Measurements from ENCODE around the gene AEN.

AEN gene

GRCh38 chr15:88621789-88622604 is 857 bp downstream of the AEN start:
- H3K9me3 ChIP-seq (ENCODE audit: severe bottlenecking), result no peaks in the 10 kb centered on the region
- H3K36me3 ChIP-seq, result peaks cover 66% of the 10 kb centered on the region
- TF ChIP-seq CTCF (IDR thresholded peaks at IDR 0.05; ENCODE audit: low read depth, low read length), result no peak
- no peaks in the 10 kb centered on the region for H3K27me3 ChIP-seq (ENCODE audit: insufficient read depth, low read depth, severe bottlenecking)
- H3K4me3 ChIP-seq (ENCODE audit: low read depth, low read length), result peak overlapping the region; percentile 88
- no peak for DNase-seq
- H3K27ac ChIP-seq, result peak overlapping the region; percentile 99

- Histone ChIP-seq H3K27ac (peak overlapping the region; percentile 99), H3K36me3 (peaks cover 69% of the 10 kb centered on the region), H3K27me3 (ENCODE audit: insufficient read depth, low read depth, severe bottlenecking) (no peaks in the 10 kb centered on the region), H3K9me3 (ENCODE audit: severe bottlenecking) (no peaks in the 10 kb centered on the region), H3K4me3 (ENCODE audit: low read depth, low read length) (peak overlapping the region; percentile 88)
- no peak for TF ChIP-seq CTCF (IDR thresholded peaks at IDR 0.05; ENCODE audit: low read depth, low read length)
- DNase-seq, result no peak
These were observed 1.4 kb downstream of the AEN start for GRCh38 chr15:88622605-88622975.

DNA sequence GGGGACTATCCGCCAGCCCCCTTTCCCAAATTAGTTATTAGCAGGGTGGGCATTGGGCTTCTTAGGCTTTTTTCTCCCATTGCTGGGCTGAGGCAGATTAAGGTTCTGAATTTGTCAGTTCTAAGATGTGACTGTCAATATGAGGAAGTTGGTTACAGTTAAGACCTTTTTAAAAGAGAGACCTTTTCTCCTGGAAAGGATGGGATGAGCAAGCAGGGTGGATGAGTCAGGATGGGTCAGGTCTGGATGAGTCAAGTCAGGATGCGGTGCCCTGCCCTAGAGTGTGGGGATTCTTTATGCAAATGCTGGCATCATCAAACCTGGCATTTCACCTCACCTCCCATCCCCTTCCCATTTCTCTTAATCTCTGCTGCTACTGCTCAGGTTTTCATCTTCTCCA is 1.9 kb downstream of the AEN start:
- Histone ChIP-seq H3K27ac (peak overlapping the region; percentile 13; the same call in 1 of the 2 replicates), H3K36me3 (peaks cover 73% of the 10 kb centered on the region), H3K4me3 (ENCODE audit: low read depth, low read length) (no peak overlapping the region; the same call in 1 of the 2 replicates), H3K9me3 (ENCODE audit: severe bottlenecking) (no peaks in the 10 kb centered on the region), H3K27me3 (ENCODE audit: insufficient read depth, low read depth, severe bottlenecking) (no peaks in the 10 kb centered on the region)
- no peak for DNase-seq
- TF ChIP-seq CTCF (IDR thresholded peaks at IDR 0.05; ENCODE audit: low read depth, low read length), result no peak

- Histone ChIP-seq H3K27me3 (ENCODE audit: insufficient read depth, low read depth, severe bottlenecking) (no peaks in the 10 kb centered on the region), H3K4me3 (ENCODE audit: low read depth, low read length) (no peak overlapping the region), H3K36me3 (peaks cover 79% of the 10 kb centered on the region), H3K9me3 (ENCODE audit: severe bottlenecking) (no peaks in the 10 kb centered on the region), H3K27ac (no peak overlapping the region; the same call in 1 of the 2 replicates)
- TF ChIP-seq CTCF (IDR thresholded peaks at IDR 0.05; ENCODE audit: low read depth, low read length), result no peak
- no peak for DNase-seq
These were observed 2.5 kb downstream of the AEN start for GRCh38 chr15:88623632-88624031.

GRCh38 chr15:88624156-88624970 is 3.2 kb downstream of the AEN start:
- H3K4me3 ChIP-seq (ENCODE audit: low read depth, low read length), result no peak overlapping the region
- H3K9me3 ChIP-seq (ENCODE audit: severe bottlenecking), result no peaks in the 10 kb centered on the region
- no peak overlapping the region for H3K27ac ChIP-seq
- H3K36me3 ChIP-seq, result peaks cover 81% of the 10 kb centered on the region
- TF ChIP-seq CTCF (IDR thresholded peaks at IDR 0.05; ENCODE audit: low read depth, low read length), result no peak
- DNase-seq, result no peak
- no peaks in the 10 kb centered on the region for H3K27me3 ChIP-seq (ENCODE audit: insufficient read depth, low read depth, severe bottlenecking)

Measured in WERI-Rb-1 (cell line).